Measurements from ENCODE around the gene SPTB. TPM values are rescaled to one million over a fixed set of nuclear protein-coding genes. Genes with fewer than 3 reads are reported as not detected.

The SPTB gene
- total RNA-seq, 1 experiment from 2014 or later: 0.13 TPM

GRCh38 chr14:64772397-64772950, 107.2 kb downstream of the SPTB start:
- DNase-seq: no peak
- Histone ChIP-seq H3K27me3 (no peaks in the 10 kb centered on the region), H3K9me3 (no peaks in the 10 kb centered on the region), H3K4me3 (no peak overlapping the region), H3K36me3 (no peaks in the 10 kb centered on the region)

- H3K36me3 ChIP-seq: no peaks in the 10 kb centered on the region
- no peaks in the 10 kb centered on the region for H3K27me3 ChIP-seq
- no peak overlapping the region for H3K4me3 ChIP-seq
- H3K9me3 ChIP-seq: no peaks in the 10 kb centered on the region
- no peak for DNase-seq
Observed at GRCh38 chr14:64771161-64771560, 108.5 kb downstream of the SPTB start.

DNA sequence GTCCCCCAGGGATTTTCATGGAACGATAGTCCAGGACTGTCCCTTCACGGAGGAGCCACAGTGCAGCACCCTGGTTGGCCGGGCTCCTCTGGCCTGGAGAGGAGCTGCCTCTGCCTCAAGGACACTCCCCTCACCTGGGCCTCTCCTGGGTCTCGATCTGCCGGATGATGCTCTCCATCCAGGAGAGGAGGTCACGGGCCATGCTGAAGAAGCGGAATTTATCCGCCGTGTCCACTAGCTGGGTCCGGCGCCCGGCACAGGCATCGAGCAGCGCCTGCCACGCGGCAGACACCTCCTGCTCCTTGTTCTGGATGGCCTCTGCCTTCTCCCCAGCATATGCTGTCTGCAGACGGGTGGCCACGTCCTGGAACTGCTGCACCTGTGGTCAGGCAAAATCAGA, 109.0 kb downstream of the SPTB start:
- Histone ChIP-seq H3K4me3 (no peak overlapping the region), H3K9me3 (no peaks in the 10 kb centered on the region), H3K27me3 (no peaks in the 10 kb centered on the region), H3K36me3 (no peaks in the 10 kb centered on the region)
- DNase-seq: no peak

- H3K36me3 ChIP-seq: no peaks in the 10 kb centered on the region
- DNase-seq: no peak
- H3K27me3 ChIP-seq: no peaks in the 10 kb centered on the region
- H3K4me3 ChIP-seq: no peak overlapping the region
- no peaks in the 10 kb centered on the region for H3K9me3 ChIP-seq
Observed at GRCh38 chr14:64769096-64770020, 110.3 kb downstream of the SPTB start.

GRCh38 chr14:64768401-64769095, 111.2 kb downstream of the SPTB start:
- no peak for DNase-seq
- Histone ChIP-seq H3K9me3 (no peaks in the 10 kb centered on the region), H3K4me3 (no peak overlapping the region)

GRCh38 chr14:64767215-64767964, 112.3 kb downstream of the SPTB start:
- H3K27me3 ChIP-seq: no peaks in the 10 kb centered on the region
- H3K4me3 ChIP-seq: no peak overlapping the region
- DNase-seq: no peak
- H3K36me3 ChIP-seq: no peaks in the 10 kb centered on the region
- no peaks in the 10 kb centered on the region for H3K9me3 ChIP-seq

More at GRCh38 chr14:64768401-64769095, 111.2 kb downstream of the SPTB start:
- Histone ChIP-seq H3K36me3 (no peaks in the 10 kb centered on the region), H3K27me3 (no peaks in the 10 kb centered on the region)

DNA sequence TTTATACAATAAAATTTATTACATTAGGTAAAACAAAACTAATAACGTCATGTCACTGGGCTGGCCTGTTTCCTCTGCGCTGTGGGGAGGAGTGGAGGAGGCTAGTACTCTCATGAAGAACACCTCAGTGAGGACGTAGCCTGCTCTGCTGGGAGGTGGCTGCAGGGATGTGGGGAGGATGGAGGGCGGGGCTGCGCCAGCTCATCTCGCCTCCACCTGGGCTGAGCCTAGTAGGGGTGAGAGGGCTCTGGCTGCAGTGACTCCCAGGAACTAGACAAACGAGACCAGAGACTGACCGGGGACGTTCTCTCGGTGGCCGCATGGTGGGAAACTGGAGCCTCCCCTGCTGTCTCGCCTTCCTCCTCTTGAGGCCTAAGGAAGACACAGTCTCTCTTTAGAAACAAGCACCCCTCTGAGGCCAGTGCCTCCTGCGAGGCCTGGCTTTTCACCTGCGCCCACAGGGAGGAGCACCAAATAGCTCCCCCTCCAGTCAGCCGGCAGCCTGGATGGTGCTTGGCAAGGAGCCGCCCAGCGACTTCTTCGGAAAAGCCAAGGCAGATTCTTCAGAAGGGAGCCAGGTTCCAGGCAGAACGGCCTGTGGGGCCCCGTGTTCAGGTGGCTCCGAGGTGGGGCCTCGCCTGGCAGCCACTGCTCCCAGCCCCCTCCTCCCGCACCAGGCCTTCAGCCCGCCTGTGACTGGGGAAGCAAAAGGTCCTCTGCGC, 113.1 kb downstream of the SPTB start:
- H3K36me3 ChIP-seq: no peaks in the 10 kb centered on the region
- DNase-seq: no peak
- H3K9me3 ChIP-seq: no peaks in the 10 kb centered on the region
- no peaks in the 10 kb centered on the region for H3K27me3 ChIP-seq
- no peak overlapping the region for H3K4me3 ChIP-seq

DNA sequence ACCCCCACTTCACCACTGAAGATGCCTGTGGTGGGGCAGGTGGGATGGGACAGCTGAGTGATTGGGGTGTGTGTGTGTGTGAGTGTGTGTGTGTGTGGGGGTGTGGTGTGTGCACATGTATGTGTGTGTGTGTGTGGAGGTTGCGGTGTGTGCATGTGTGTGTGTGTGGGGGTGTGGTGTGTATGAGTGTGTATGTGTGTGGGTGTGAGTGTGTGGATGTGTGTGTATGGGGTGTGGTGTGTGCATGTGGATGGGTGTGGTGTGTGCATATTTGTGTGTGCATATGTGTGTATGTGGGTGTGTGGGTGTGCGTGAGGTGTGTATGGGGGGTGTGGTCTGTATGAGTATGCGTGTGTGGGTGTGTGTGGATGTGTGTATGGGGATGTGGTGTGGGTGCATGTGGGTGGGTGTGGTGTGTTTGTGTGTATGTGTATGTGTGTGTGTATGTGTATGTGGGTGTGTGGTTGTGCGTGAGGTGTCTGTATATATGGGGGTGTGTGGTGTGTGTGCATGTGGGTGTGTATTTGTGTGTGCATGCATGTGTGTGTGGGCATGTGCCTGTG, 113.9 kb downstream of the SPTB start:
- Histone ChIP-seq H3K36me3 (no peaks in the 10 kb centered on the region), H3K4me3 (no peak overlapping the region), H3K27me3 (no peaks in the 10 kb centered on the region), H3K9me3 (no peaks in the 10 kb centered on the region)
- no peak for DNase-seq

DNA sequence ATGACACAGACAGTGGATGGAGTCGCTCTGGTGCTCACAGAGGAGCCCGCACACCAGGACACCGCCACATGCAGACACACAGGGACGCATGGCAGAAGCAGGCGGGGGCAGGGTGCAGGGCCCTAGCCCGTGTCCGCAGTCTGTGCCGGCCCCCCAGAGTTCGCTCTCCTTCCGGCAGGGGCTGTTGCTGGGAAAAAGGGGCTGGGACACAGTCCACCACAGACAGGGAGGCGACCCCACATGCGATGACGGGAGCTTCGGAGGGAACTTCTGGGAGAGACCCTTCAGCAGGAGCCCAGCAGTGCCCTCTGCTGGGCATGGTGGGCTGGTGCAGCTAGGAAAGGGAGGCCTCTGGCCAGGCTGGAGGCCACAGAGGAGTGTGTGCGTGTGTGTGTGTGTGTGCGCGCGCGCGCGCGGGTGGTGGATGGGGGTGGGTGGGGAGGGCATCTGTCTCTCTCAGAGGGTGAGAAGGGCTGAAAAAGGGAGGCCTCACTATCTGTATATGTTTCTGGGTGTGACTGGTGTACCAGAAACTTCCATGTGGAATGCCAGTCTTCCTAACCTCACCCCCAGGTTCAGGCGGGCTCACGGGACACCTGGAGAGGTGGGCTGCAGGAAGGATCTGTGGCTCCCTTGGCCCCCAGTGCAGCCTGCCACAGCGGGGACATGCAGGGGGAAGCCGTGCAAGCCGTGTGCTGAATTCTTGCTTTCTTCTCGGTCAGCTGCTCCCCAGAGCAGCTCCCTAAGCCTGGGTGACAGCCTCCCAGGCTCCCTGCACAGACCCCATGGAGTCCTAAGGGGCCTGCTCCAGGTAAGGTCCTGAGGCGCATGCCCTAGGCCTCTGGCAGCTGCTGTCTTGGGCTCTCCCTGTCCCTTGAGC, 114.8 kb downstream of the SPTB start:
- H3K4me3 ChIP-seq: no peak overlapping the region
- DNase-seq: peak; percentile 61

DNA sequence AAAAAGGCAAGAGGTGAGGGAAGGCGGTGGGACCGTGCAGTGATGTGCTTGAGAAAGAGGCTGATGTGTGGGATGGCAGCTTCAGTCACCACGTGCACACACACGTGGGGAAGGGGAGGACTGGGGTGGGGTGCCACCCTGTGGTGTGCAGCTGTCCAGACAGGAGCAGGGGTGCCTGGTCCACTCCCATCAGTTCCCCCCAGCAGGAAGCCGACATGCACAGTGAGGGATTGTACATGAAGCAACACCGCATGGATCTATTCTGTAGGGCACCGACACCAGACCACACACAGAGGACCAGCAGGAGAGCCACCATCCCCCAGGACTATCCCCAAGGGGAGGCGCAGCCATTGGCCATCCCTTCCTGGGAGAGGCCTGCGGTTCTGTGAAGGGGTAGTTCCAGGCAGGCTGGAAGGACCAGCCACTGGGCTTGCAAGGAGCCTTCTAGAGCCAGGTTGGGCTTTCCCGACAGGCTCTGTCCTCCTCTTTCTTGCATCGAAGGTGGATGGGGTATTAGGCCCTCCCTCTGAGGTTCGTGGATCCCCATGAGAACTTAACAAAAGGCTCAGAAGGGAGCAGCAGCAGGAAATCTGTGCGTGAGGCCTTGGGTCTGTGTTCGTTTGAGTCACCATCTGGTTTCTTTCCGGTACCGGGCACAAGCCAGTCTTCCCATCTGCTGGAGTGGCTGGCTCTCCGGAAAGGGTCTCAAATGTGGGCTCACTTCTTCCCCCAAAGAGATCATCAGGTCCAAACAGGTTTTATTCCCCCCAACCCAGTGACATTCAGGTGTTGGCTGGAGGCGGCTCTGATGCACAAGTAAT, 115.7 kb downstream of the SPTB start:
- no peaks in the 10 kb centered on the region for H3K36me3 ChIP-seq
- no peaks in the 10 kb centered on the region for H3K9me3 ChIP-seq
- no peaks in the 10 kb centered on the region for H3K27me3 ChIP-seq
- H3K4me3 ChIP-seq: no peak overlapping the region
- DNase-seq: no peak

More for the DNA sequence above, 114.8 kb downstream of the SPTB start:
- Histone ChIP-seq H3K36me3 (no peaks in the 10 kb centered on the region), H3K9me3 (no peaks in the 10 kb centered on the region), H3K27me3 (no peaks in the 10 kb centered on the region)

DNA sequence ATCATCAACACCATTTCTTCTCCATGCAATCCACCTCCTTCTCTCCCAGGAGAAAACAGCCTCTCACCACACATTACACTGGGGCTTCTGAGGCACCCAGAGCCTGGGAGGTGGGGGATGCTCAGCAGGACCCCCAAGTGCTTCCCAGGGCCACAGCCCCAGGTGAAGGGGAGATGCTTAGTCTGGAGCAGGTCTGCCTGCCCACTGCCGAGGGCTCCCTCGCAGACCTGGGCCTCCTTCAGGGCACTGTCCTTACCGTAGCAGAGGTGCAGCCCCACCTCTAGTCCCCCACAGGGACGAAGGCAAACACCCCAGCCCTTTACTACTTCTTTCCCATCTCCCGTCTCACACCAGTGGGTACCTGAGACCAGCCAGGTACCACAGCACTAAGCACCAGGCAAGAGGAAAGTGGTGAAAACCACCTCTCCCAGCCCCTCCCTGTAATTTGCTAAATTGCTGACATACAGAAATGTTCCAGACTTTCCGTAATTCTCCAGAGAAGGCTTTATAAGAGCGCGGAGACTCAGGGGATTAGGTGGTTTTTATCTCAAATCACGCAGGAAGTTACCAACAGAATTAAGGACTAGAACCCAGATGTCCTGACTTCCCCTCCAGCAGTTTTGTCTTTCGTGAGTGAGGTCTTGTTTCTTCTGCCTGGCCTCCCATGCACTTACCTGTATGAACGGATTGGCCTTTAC, 116.5 kb downstream of the SPTB start:
- no peak overlapping the region for H3K4me3 ChIP-seq
- no peak for DNase-seq
- H3K36me3 ChIP-seq: no peaks in the 10 kb centered on the region
- no peaks in the 10 kb centered on the region for H3K27me3 ChIP-seq
- H3K9me3 ChIP-seq: no peaks in the 10 kb centered on the region

- no peaks in the 10 kb centered on the region for H3K27me3 ChIP-seq
- H3K36me3 ChIP-seq: no peaks in the 10 kb centered on the region
- peak; percentile 82 for DNase-seq
- no peak overlapping the region for H3K4me3 ChIP-seq
- H3K9me3 ChIP-seq: no peaks in the 10 kb centered on the region
Observed at GRCh38 chr14:64762044-64763034, 117.4 kb downstream of the SPTB start.
